Activated CD8-positive, alpha-beta T cell treated with anti-CD3 and anti-CD28 coated beads for 36 hours (primary cell): ENCODE measurements around the gene SSR3. TPM values are rescaled to one million over a fixed set of nuclear protein-coding genes. Genes with fewer than 3 reads are reported as not detected.

Source experiments
- ATAC-seq: fragments of 200-7000 bp; cut with Tn5 transposase; one replicate; pipeline ENCODE4 v1.10.0; 2021; ENCODE audit warnings: mild to moderate bottlenecking, moderate library complexity
- CTCF ChIA-PET: fragments of 350-600 bp; sonication (Branson Sonifier 250); formaldehyde crosslinking; loops from one replicate; lab custom pipeline; 2021; ENCODE audit warnings: antibody characterized with exemption; lab: Charles Lee
- POLR2A ChIA-PET: fragments of 350-600 bp; sonication (Branson Sonifier 250); formaldehyde crosslinking; loops from one replicate; lab custom pipeline; 2021; ENCODE audit warnings: antibody characterized with exemption; lab: Charles Lee
- DNase-seq: peaks from one replicate; pipeline ENCODE4 v3.0.0-alpha.2; 2020
- H3K27ac Mint-ChIP-seq: one replicate; pipeline ENCODE4 v1.8.0; 2021; ENCODE audit warnings: mild to moderate bottlenecking, mixed read lengths
- H3K27me3 Mint-ChIP-seq: one replicate; pipeline ENCODE4 v1.8.0; 2021; ENCODE audit warnings: mixed read lengths
- H3K36me3 Mint-ChIP-seq: one replicate; pipeline ENCODE4 v1.8.0; 2021; ENCODE audit warnings: low read depth, mixed read lengths
- H3K4me1 Mint-ChIP-seq: one replicate; pipeline ENCODE4 v1.8.0; 2021; ENCODE audit warnings: low read depth, mixed read lengths
- H3K4me3 Mint-ChIP-seq: one replicate; pipeline ENCODE4 v1.8.0; 2021; ENCODE audit warnings: mild to moderate bottlenecking, moderate library complexity, mixed read lengths
- H3K9me3 Mint-ChIP-seq: one replicate; pipeline ENCODE4 v1.8.0; 2021; ENCODE audit warnings: mixed read lengths
- intact Hi-C: fragments of 100-400 bp; cut with micrococcal nuclease; formaldehyde crosslinking; loops from one replicate; pipeline ENCODE4 v1.10.0; 2022
- total RNA-seq, 2 experiments: library from RNA; stranded (reverse); gene quantifications; one replicate each; pipeline ENCODE4 v1.2.3, GENCODE V29; 2021
- TF ChIP-seq, protein P1 (sequence below): fragments of 200-600 bp; IDR thresholded peaks from one replicate; pipeline ENCODE4 v1.8.0; 2022; ENCODE audit warnings: antibody characterized with exemption, mild to moderate bottlenecking

Gene SSR3
- total RNA-seq, 2 experiments from 2014 or later: 175 TPM

DNA sequence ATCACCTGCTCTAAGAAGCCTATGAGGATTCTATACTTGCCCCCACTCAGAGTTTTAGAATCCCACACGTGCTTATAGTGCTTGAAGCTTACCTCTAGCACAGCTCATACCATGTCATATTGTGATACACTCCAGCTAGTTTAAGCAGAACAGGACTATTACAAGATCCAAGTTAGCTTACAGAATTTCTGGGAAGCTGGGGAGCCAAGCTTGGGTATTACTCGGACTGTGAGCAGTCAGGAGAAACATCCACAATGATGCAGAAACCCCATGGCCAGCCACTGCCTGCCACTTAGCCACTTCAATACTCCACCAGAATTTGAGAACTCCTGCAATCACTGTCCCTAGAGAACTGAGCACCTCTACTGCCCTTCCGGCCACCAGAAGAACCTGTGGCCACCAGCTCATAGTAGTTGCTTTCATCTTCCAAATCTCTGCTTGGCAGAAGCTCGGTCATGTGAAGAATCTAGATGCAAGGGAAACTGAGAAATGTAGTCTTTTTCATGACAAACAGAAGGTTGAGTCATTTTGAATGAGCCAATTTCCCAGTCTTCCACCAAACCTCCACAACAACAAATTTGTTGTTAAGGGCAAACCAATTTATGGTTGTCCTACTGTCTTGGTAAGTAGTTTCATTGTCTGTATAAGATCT, 27.7 kb upstream of the SSR3 start:
- no peak overlapping the region for H3K4me3 Mint-ChIP-seq
- H3K36me3 Mint-ChIP-seq: no peaks in the 10 kb centered on the region
- ChIA-PET CTCF (no interaction called here), POLR2A (no interaction called here)
- TF ChIP-seq, protein P1, sequence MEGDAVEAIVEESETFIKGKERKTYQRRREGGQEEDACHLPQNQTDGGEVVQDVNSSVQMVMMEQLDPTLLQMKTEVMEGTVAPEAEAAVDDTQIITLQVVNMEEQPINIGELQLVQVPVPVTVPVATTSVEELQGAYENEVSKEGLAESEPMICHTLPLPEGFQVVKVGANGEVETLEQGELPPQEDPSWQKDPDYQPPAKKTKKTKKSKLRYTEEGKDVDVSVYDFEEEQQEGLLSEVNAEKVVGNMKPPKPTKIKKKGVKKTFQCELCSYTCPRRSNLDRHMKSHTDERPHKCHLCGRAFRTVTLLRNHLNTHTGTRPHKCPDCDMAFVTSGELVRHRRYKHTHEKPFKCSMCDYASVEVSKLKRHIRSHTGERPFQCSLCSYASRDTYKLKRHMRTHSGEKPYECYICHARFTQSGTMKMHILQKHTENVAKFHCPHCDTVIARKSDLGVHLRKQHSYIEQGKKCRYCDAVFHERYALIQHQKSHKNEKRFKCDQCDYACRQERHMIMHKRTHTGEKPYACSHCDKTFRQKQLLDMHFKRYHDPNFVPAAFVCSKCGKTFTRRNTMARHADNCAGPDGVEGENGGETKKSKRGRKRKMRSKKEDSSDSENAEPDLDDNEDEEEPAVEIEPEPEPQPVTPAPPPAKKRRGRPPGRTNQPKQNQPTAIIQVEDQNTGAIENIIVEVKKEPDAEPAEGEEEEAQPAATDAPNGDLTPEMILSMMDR: no peak
- ATAC-seq: no peak
- intact Hi-C loops: no loop called here
- H3K9me3 Mint-ChIP-seq: no peaks in the 10 kb centered on the region
- no peak for DNase-seq
- H3K27me3 Mint-ChIP-seq: no peaks in the 10 kb centered on the region
- H3K27ac Mint-ChIP-seq: no peak overlapping the region
- H3K4me1 Mint-ChIP-seq: peaks cover 4% of the 10 kb centered on the region

GRCh38 chr3:156581954-156582353, 27.0 kb upstream of the SSR3 start:
- Mint-ChIP-seq H3K36me3 (no peaks in the 10 kb centered on the region), H3K4me1 (peaks cover 4% of the 10 kb centered on the region), H3K4me3 (no peak overlapping the region), H3K27me3 (no peaks in the 10 kb centered on the region), H3K9me3 (no peaks in the 10 kb centered on the region), H3K27ac (no peak overlapping the region)
- TF ChIP-seq, protein P1: no peak
- intact Hi-C loops: no loop called here
- no peak for ATAC-seq
- POLR2A ChIA-PET: no interaction called here
- CTCF ChIA-PET: no interaction called here
- DNase-seq: no peak

DNA sequence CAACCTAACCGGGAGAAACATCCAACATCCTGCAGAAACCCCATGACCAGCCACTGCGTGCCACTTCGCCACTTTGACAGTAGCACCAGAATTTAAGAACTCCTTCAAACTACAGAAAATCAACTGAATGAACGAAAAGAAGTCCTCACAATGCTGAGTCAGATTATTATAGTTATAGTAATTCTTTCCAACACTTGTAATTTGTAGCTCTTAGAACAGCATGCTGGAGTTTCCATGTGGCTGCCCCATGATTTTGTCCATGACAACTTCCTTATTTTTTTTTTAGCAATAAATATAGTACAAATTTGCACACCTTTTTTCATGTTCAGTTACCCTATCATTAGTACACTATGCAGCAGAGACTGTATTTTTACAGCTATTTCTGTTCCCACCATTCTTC, 26.1 kb upstream of the SSR3 start:
- Mint-ChIP-seq H3K4me1 (peaks cover 4% of the 10 kb centered on the region), H3K27ac (no peak overlapping the region), H3K9me3 (no peaks in the 10 kb centered on the region), H3K36me3 (no peaks in the 10 kb centered on the region), H3K27me3 (peaks cover 4% of the 10 kb centered on the region), H3K4me3 (no peak overlapping the region)
- no peak for DNase-seq
- ATAC-seq: no peak
- TF ChIP-seq, protein P1: no peak
- ChIA-PET POLR2A (no interaction called here), CTCF (no interaction called here)
- intact Hi-C loops: no loop called here

DNA sequence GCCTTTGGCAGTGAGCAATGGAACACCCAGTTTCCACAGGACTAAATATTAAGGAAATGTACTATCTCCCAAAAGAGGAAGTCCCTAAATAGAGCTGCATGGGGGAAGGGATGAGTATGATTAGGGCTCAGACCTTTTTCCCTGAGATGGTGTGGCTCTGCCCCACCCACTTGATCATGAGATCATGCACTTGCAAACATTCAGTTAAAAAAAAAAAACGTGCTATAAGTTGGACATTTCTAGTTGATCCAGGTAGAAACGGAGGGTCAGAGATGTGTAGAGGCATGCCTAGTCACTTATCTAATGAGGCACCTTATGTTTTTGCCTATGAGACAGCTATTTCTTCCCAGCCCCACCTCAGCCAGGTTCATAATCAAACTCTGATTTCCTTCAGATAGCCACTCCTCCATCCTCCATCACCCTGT, 24.5 kb upstream of the SSR3 start:
- POLR2A ChIA-PET: no interaction called here
- Mint-ChIP-seq H3K27me3 (peaks cover 5% of the 10 kb centered on the region), H3K4me3 (no peak overlapping the region), H3K4me1 (peaks cover 4% of the 10 kb centered on the region), H3K27ac (no peak overlapping the region), H3K9me3 (no peaks in the 10 kb centered on the region), H3K36me3 (no peaks in the 10 kb centered on the region)
- intact Hi-C loops: no loop called here
- TF ChIP-seq, protein P1: no peak
- CTCF ChIA-PET: no interaction called here
- DNase-seq: no peak
- no peak for ATAC-seq

- no peaks in the 10 kb centered on the region for H3K36me3 Mint-ChIP-seq
- H3K4me1 Mint-ChIP-seq: no peaks in the 10 kb centered on the region
- H3K4me3 Mint-ChIP-seq: no peak overlapping the region
- H3K9me3 Mint-ChIP-seq: no peaks in the 10 kb centered on the region
- intact Hi-C loops: no loop called here
- peaks cover 8% of the 10 kb centered on the region for H3K27me3 Mint-ChIP-seq
- CTCF ChIA-PET: no interaction called here
- ATAC-seq (peak; percentile 27), DNase-seq (peak; percentile 12)
- POLR2A ChIA-PET: no interaction called here
- no peak overlapping the region for H3K27ac Mint-ChIP-seq
- TF ChIP-seq, protein P1: no peak
Measured at GRCh38 chr3:156577736-156578135, 22.8 kb upstream of the SSR3 start.
